Activated CD4-positive, alpha-beta T cell treated with anti-CD3 and anti-CD28 coated beads, Interleukin-10, Interleukin-2, amounts not matched to agents 100 ng/mL and 50 ng/mL, durations not matched to agents 16 hours and 8 hours (primary cell): Measurements from ENCODE around the gene MDFIC2.
"Not testable (repeated sequence)": the region's sequence is repeated elsewhere in the genome, so short reads cannot be mapped to it uniquely, and the experiment has no call there.

Experiments used
- DNase-seq: peaks from one replicate; pipeline ENCODE4 v3.0.0-alpha.2; 2020

The MDFIC2 gene

GRCh38 chr3:70250492-70250891 lies 61.9 kb downstream of the MDFIC2 start:
- DNase-seq: no peak

GRCh38 chr3:70249509-70250160 lies 62.8 kb downstream of the MDFIC2 start:
- DNase-seq: no peak

- no peak for DNase-seq
Observed at GRCh38 chr3:70248856-70249255, 63.6 kb downstream of the MDFIC2 start.

- DNase-seq: no peak
Observed at GRCh38 chr3:70247955-70248354, 64.5 kb downstream of the MDFIC2 start.

- DNase-seq: no peak
Observed at GRCh38 chr3:70245746-70246525, 66.5 kb downstream of the MDFIC2 start.

- DNase-seq: no peak
Observed at GRCh38 chr3:70244422-70244821, 68.0 kb downstream of the MDFIC2 start.

- DNase-seq: no peak
Observed at GRCh38 chr3:70242297-70242882, 70.0 kb downstream of the MDFIC2 start.

GRCh38 chr3:70233812-70234211 lies 78.6 kb downstream of the MDFIC2 start:
- DNase-seq: no peak

GRCh38 chr3:70233112-70233511 lies 79.3 kb downstream of the MDFIC2 start:
- DNase-seq: no peak

- no peak for DNase-seq
Observed at GRCh38 chr3:70231266-70231701, 81.2 kb downstream of the MDFIC2 start.

- DNase-seq: no peak
Observed at GRCh38 chr3:70227437-70227836, 85.0 kb downstream of the MDFIC2 start.

- no peak for DNase-seq
Observed at GRCh38 chr3:70225146-70225545, 87.3 kb downstream of the MDFIC2 start.

- no peak for DNase-seq
Observed at GRCh38 chr3:70224337-70224736, 88.1 kb downstream of the MDFIC2 start.

- no peak for DNase-seq
Observed at GRCh38 chr3:70218471-70218870, 94.0 kb downstream of the MDFIC2 start.

GRCh38 chr3:70211274-70211673 lies 101.2 kb downstream of the MDFIC2 start:
- not testable (repeated sequence) for DNase-seq

- DNase-seq: no peak
Observed at GRCh38 chr3:70201975-70202374, 110.5 kb downstream of the MDFIC2 start.

- DNase-seq: no peak
Observed at GRCh38 chr3:70189884-70190473, 122.5 kb downstream of the MDFIC2 start.

GRCh38 chr3:70186221-70186620 lies 126.2 kb downstream of the MDFIC2 start:
- no peak for DNase-seq

GRCh38 chr3:70185661-70186060 lies 126.8 kb downstream of the MDFIC2 start:
- DNase-seq: no peak

- no peak for DNase-seq
Observed at GRCh38 chr3:70183781-70184504, 128.5 kb downstream of the MDFIC2 start.

- DNase-seq: no peak
Observed at GRCh38 chr3:70182166-70182565, 130.3 kb downstream of the MDFIC2 start.

- no peak for DNase-seq
Observed at GRCh38 chr3:70180664-70181063, 131.8 kb downstream of the MDFIC2 start.

- DNase-seq: no peak
Observed at GRCh38 chr3:70179111-70179510, 133.3 kb downstream of the MDFIC2 start.
